GM18499 (cell line): Measurements from ENCODE around the gene LZTR1.
"Not testable (repeated sequence)": the region's sequence is repeated elsewhere in the genome, so short reads cannot be mapped to it uniquely, and the experiment has no call there.

ENCODE experiments used
- ATAC-seq: cut with Tn5 transposase; IDR thresholded peaks from one replicate; pipeline ENCODE4 v1.9.1; 2021; ENCODE audit warnings: moderate number of reproducible peaks; ENCODE audit not compliant: insufficient read depth, unreplicated experiment

LZTR1 gene

GRCh38 chr22:20965104-20965887, 16.8 kb upstream of the LZTR1 start:
- ATAC-seq: no peak

- no peak for ATAC-seq
These were observed 15.9 kb upstream of the LZTR1 start for GRCh38 chr22:20965888-20966855.

GRCh38 chr22:20966883-20967696, 15.0 kb upstream of the LZTR1 start, which contains the start of gene AIFM3:
TSS of gene AIFM3 (plus strand) at chr22:20967255. CDS start at chr22:20967945, 690 bp downstream.
- ATAC-seq: no peak

- no peak for ATAC-seq
These were observed 14.3 kb upstream of the LZTR1 start for GRCh38 chr22:20967697-20968211.

GRCh38 chr22:20968281-20968977, 13.7 kb upstream of the LZTR1 start:
- no peak for ATAC-seq

- ATAC-seq: no peak
These were observed 11.0 kb upstream of the LZTR1 start for GRCh38 chr22:20970939-20971657.

- not testable (repeated sequence) for ATAC-seq
These were observed 9.9 kb upstream of the LZTR1 start for GRCh38 chr22:20972014-20972694.

- no peak for ATAC-seq
These were observed 9.0 kb upstream of the LZTR1 start for GRCh38 chr22:20972933-20973577.

GRCh38 chr22:20973634-20974286, 8.3 kb upstream of the LZTR1 start:
- no peak for ATAC-seq

- no peak for ATAC-seq
These were observed 7.7 kb upstream of the LZTR1 start for GRCh38 chr22:20974336-20974955.

GRCh38 chr22:20975541-20976290, 6.4 kb upstream of the LZTR1 start:
- ATAC-seq: no peak

GRCh38 chr22:20976291-20976877, 5.7 kb upstream of the LZTR1 start:
- ATAC-seq: no peak

- ATAC-seq: no peak
These were observed 5.1 kb upstream of the LZTR1 start for GRCh38 chr22:20977019-20977418.

GRCh38 chr22:20977516-20978170, 4.5 kb upstream of the LZTR1 start:
- ATAC-seq: no peak

GRCh38 chr22:20978419-20978818, 3.7 kb upstream of the LZTR1 start:
- ATAC-seq: no peak
